ENCODE data around the gene CYP3A7.

The CYP3A7 gene

DNA sequence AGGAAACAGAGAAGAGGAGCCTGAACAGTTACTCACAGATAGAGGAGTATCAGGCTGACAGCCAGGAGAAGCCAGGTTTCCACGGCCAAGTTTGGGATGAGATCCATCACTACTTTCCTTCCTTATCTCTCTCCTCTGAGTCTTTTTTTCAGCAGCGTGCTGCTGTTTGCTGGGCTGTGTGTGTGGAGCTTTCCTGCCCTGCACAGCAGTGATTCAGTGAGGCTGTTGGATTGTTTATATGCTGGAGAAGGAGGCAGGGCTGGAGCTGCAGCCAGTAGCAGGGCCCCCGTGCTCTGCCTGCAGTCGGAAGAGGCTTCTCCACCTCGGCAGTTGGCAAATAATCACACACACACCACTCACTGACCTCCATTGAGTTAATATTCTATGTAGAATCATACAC lies at the start of gene CYP3A7:
Gene CYP3A7 (minus strand): TSS at position 210 of the 400 bp plus-strand sequence. CDS start 103 bp downstream, at position 107.
- Histone ChIP-seq H4K20me1 (ENCODE audit: insufficient read depth, low read length) (no peaks in the 10 kb centered on the region), H3K4me2 (ENCODE audit: low read length) (no peak within 1 kb of the TSS), H3K9ac (ENCODE audit: low read length) (no peak within 1 kb of the TSS), H3K27ac (ENCODE audit: low read length) (no peak within 1 kb of the TSS), H3K79me2 (ENCODE audit: low read length) (no peaks in the 10 kb centered on the region), H2AFZ (ENCODE audit: low read depth, low read length) (no peak within 1 kb of the TSS), H3K9me3 (ENCODE audit: insufficient read depth, low read length) (no peaks in the 10 kb centered on the region), H3K4me3 (ENCODE audit: low read length) (no peak within 1 kb of the TSS), H3K4me1 (ENCODE audit: low read length) (no peaks in the 10 kb centered on the region), H3K36me3 (replicated peaks; ENCODE audit: low read depth, low read length) (no peaks in the 10 kb centered on the region), H3K27me3 (ENCODE audit: low read depth, low read length) (no peaks in the 10 kb centered on the region)
- TF ChIP-seq CTCF (IDR thresholded peaks at IDR 0.05; ENCODE audit: low read depth, low read length) = no peak
- TF ChIP-seq EZH2phosphoT487 (IDR thresholded peaks at IDR 0.05; ENCODE audit: low read depth) = no peak

GRCh38 chr7:99784007-99784406 lies 49.0 kb upstream of the CYP3A7 start, which contains the start of gene CYP3A4:
CYP3A4 (minus strand) TSS chr7:99784184; CDS start chr7:99784081, 103 bp downstream.
- H3K4me3 ChIP-seq (ENCODE audit: low read length) = no peak within 1 kb of the TSS
- H3K4me1 ChIP-seq (ENCODE audit: low read length) = no peaks in the 10 kb centered on the region
- H3K9ac ChIP-seq (ENCODE audit: low read length) = no peak within 1 kb of the TSS
- no peaks in the 10 kb centered on the region for H3K9me3 ChIP-seq (ENCODE audit: insufficient read depth, low read length)
- peaks cover 64% of the 10 kb centered on the region for H3K27me3 ChIP-seq (ENCODE audit: low read depth, low read length)
- no peak within 1 kb of the TSS for H2AFZ ChIP-seq (ENCODE audit: low read depth, low read length)
- TF ChIP-seq CTCF (IDR thresholded peaks at IDR 0.05; ENCODE audit: low read depth, low read length) (no peak), EZH2phosphoT487 (IDR thresholded peaks at IDR 0.05; ENCODE audit: low read depth) (no peak)
- H3K27ac ChIP-seq (ENCODE audit: low read length) = no peak within 1 kb of the TSS
- H4K20me1 ChIP-seq (ENCODE audit: insufficient read depth, low read length) = no peaks in the 10 kb centered on the region
- no peaks in the 10 kb centered on the region for H3K36me3 ChIP-seq (replicated peaks; ENCODE audit: low read depth, low read length)
- no peak within 1 kb of the TSS for H3K4me2 ChIP-seq (ENCODE audit: low read length)
- H3K79me2 ChIP-seq (ENCODE audit: low read length) = no peaks in the 10 kb centered on the region

DNA sequence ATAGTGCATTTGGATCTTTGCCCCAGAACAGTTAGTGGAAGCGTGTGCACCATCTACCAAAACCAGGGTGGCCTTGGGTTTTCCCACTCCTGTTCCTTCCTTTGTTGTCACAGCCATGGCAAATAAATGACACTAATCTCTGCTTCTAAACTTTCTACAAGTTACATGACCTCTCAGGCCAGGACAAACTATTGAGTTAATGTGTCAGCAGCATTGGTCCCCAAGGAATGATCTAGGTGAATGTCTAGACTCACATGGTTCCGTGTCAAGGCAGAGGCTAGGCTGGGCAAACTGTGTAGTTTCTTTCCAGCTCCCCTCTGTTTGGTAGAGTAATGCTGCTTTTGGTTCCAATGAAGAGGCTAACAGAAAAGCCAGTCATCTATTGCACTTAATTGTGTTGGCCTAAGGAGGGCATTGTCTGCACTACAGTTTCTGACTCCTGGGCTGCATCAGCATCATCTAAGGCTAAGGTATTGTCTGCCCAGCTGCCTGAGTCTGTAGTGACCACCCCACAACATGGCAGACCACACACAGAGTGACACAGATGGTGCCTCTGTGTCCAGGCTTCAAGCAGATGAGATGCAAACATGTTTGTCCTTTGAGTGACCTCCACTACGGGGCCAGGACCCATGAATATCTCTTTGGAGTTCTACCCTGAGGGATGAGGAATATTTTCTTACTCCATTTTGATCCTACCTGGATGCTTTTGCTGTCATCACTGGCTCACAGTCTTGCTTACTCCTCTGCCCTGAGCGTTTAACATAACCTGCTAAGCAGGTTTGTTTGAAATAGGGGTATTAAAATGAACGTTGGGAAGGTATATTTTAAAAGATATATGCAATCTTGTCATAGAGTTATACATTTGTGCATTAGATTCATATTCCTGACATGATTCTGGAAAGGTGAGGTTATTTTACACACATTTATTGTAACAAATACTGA lies 47.3 kb upstream of the CYP3A7 start:
- Histone ChIP-seq H3K4me1 (ENCODE audit: low read length) (no peaks in the 10 kb centered on the region), H3K36me3 (replicated peaks; ENCODE audit: low read depth, low read length) (no peaks in the 10 kb centered on the region), H3K27me3 (ENCODE audit: low read depth, low read length) (peaks cover 76% of the 10 kb centered on the region), H3K27ac (ENCODE audit: low read length) (no peak overlapping the region), H3K4me2 (ENCODE audit: low read length) (no peak overlapping the region), H3K4me3 (ENCODE audit: low read length) (no peak overlapping the region), H3K9me3 (ENCODE audit: insufficient read depth, low read length) (no peaks in the 10 kb centered on the region), H2AFZ (ENCODE audit: low read depth, low read length) (no peak overlapping the region), H3K79me2 (ENCODE audit: low read length) (no peaks in the 10 kb centered on the region), H3K9ac (ENCODE audit: low read length) (no peak overlapping the region), H4K20me1 (ENCODE audit: insufficient read depth, low read length) (no peaks in the 10 kb centered on the region)
- TF ChIP-seq EZH2phosphoT487 (IDR thresholded peaks at IDR 0.05; ENCODE audit: low read depth) (no peak), CTCF (IDR thresholded peaks at IDR 0.05; ENCODE audit: low read depth, low read length) (no peak)

- no peaks in the 10 kb centered on the region for H3K9me3 ChIP-seq (ENCODE audit: insufficient read depth, low read length)
- H3K4me2 ChIP-seq (ENCODE audit: low read length) = no peak overlapping the region
- peaks cover 71% of the 10 kb centered on the region for H3K27me3 ChIP-seq (ENCODE audit: low read depth, low read length)
- no peaks in the 10 kb centered on the region for H4K20me1 ChIP-seq (ENCODE audit: insufficient read depth, low read length)
- no peaks in the 10 kb centered on the region for H3K36me3 ChIP-seq (replicated peaks; ENCODE audit: low read depth, low read length)
- no peak overlapping the region for H3K27ac ChIP-seq (ENCODE audit: low read length)
- H3K4me3 ChIP-seq (ENCODE audit: low read length) = no peak overlapping the region
- no peak overlapping the region for H2AFZ ChIP-seq (ENCODE audit: low read depth, low read length)
- TF ChIP-seq EZH2phosphoT487 (IDR thresholded peaks at IDR 0.05; ENCODE audit: low read depth) (no peak), CTCF (IDR thresholded peaks at IDR 0.05; ENCODE audit: low read depth, low read length) (no peak)
- H3K79me2 ChIP-seq (ENCODE audit: low read length) = no peaks in the 10 kb centered on the region
- no peaks in the 10 kb centered on the region for H3K4me1 ChIP-seq (ENCODE audit: low read length)
- H3K9ac ChIP-seq (ENCODE audit: low read length) = no peak overlapping the region
Measured at GRCh38 chr7:99780588-99780987, 45.6 kb upstream of the CYP3A7 start.

Measured in OCI-LY3 (cell line).